HG02678 (cell line): ENCODE results near the gene BRME1.

ENCODE experiments used
- ATAC-seq: cut with Tn5 transposase; IDR thresholded peaks from one replicate; pipeline ENCODE4 v1.9.1; 2021; ENCODE audit warnings: mild to moderate bottlenecking, moderate library complexity; ENCODE audit not compliant: unreplicated experiment

Gene BRME1

DNA sequence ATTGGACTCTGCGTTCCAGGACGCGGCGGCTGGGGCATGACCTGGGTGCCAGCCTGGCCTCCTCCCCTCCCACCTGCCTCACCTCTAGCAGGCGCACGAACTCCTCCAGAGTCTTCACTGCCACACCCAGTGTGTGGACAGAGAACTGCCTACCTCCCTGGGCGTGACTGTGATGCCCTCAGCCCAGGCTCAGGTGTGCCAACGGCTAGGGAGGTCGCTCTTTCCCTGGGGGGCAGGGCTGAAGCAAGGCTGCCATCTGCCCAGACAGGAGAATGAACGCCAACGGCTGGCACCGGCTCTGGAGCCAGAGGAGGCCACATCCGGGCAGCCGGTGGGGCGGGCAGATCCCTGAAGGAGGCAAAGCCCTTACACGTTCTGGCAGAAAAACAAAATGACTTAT, 17.6 kb downstream of the BRME1 start:
- ATAC-seq: no peak

DNA sequence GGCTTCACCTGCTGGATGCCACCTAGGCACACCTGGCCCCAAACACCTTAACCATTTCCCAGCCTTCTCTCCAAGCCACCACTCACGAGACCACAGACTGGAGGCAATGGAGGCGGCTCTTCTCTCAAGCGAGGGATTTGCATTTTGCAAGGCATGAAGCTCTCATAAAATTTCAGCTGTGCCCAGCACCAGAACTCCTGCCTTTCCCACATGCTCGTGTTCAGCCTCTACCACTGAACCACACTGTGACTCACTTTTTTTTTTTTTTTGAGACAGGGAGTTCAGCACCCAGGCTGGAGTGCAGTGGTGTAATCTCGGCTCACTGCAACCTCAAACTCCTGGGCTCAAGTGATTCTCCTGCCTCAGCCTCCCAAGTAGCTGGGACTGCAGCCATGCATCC, 18.4 kb downstream of the BRME1 start:
- no peak for ATAC-seq

DNA sequence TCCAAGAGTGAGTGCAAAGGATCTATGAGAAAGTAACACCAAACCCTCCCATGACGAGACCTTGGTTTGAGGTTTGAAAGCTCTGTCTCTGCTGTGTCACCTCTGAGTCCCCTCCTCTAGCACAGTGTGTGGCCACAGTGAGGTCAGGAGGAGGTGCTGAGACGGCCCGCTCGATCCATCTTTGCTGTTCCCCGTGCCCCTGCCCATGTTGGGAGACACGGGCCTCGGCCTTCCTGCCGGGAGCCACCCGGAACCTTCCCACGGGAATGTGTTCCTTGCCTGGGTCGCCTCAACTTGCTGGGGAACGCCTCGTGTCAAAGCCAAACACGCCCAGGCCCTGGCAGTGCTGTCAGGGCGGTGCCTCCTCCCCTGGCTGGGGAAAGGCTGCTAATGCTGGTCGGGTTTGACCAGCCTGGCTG, 18.9 kb downstream of the BRME1 start:
- ATAC-seq: no peak

DNA sequence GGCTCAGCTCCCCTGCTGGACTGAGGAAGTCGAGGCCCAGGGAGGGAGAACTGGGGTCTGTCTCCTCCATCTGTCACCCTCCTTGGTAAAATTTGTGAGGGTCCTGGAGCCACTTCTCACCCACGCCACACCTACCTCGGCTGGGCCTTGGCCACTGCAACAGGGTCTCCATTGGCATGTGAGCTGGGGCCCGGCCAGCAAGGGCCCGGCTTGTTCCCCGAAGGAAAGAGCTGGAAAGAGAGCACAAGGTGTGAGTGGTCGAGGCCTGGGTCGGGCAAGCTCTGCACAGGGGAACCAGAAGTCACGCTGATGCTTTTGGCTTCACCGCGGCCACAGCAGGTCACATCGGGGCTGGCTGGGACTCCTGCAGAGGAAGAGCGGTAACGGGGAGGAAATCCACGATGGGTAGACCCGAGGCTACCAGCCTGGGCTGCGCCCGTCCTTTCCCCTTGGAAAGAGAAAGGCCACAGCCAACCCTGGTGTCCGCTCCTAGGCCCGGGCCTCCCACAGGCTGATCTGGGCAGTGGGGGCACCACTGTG, 20.0 kb downstream of the BRME1 start:
- ATAC-seq: no peak

DNA sequence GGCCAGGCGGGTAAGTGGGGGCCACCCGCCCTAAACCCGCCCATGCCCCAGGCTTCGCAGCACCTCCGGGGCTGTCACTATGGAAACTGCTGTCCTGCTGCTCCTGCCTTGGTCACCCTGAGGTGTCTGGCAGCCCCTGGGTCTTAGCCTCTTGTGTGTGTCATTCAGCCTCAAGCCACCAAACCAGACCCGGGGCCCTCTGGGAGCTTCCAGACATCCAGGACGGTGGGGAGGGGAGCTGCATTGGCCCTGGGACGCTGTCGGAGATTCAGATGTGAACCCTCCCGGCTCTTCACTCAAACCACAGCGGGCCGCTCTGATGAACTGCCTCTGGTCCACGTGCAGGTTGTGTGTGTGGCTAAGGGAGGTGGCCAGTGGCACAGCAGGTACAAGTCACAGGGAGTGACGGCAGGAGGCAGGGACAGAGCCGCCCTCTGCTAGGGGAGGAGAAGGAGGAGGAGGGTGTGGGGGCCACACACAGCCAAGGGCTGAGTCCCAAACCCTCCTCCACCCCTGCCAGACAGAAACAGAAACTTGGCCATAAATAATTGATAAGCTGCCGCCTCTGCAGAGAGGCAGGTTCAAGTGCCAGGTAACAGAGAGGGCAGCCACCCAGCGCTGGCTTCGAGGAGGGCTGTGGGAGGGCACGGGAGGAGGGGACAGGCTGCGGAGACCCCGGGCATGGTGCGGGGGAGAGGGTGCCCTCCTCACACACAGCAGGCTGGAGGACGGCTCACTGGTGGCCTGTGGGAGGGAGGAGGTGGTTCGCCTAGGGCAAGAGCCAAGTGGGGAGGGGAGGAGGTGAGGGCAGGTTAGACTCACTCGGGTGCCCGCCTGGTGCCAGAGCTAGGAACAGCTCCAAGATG, 21.0 kb downstream of the BRME1 start:
- no peak for ATAC-seq

DNA sequence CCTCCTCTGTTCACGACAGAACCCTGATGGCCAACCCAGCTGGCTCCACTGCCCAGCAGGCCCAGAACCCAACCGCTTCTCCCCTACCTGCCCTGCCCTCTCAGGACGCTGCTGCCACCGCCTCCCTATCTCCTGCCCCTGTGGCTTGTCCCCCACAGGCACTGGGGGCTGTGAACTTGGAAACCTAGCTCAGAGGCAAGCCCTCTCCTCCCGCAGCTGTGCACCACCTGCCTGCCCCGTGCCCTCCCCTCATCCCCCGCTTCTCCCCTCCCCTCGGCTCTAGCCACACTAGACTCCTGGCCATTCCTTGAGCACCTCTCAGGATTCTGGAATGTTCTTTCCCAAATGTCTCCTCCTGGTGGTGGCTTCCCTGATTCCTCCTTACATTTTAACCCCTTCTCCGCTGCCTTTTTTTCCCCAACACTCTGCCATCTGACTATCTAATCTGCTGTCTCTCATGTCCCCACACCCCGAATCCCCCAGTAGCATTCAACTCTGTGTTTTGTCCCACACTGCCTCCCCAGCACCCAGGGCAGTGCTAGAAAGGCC, 22.3 kb downstream of the BRME1 start:
- no peak for ATAC-seq

DNA sequence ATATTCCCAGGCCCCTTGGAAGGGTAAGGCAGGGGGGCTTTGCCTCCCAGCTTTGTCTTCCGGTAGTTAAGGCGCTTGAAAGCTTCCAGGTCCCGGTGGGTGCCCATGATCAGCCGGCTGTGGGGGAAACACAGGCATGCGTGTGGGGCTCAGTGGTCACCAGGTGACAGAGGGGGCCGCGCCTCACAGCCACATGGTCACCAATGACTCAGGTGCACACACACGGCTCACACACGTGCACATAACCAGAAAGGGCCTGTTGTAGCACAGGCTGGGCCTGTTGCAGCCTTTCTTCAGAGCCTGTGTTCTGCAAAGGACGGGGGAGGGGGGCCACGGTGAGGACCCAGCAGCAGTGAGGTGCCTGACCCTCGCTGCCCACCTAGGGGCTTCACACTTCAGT, 23.1 kb downstream of the BRME1 start:
- no peak for ATAC-seq

DNA sequence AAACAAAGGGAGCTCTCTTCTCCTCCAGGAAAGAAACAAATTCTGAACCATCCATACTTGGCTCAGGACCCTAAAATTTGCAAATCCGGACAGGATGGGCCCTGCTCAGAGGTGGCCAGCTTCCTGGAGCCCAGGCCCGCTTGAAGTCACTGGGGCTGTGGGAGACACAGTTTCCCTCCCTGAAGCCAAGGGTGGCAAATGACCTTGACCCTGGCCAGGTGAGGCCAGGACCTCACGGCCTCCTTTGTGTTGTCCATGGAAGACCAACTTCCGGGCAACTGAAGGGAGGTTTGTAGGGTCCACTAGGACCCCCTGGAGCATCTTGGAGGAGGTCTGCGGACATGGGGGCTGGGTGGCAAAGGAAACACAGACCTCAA, 23.5 kb downstream of the BRME1 start:
- ATAC-seq: no peak

DNA sequence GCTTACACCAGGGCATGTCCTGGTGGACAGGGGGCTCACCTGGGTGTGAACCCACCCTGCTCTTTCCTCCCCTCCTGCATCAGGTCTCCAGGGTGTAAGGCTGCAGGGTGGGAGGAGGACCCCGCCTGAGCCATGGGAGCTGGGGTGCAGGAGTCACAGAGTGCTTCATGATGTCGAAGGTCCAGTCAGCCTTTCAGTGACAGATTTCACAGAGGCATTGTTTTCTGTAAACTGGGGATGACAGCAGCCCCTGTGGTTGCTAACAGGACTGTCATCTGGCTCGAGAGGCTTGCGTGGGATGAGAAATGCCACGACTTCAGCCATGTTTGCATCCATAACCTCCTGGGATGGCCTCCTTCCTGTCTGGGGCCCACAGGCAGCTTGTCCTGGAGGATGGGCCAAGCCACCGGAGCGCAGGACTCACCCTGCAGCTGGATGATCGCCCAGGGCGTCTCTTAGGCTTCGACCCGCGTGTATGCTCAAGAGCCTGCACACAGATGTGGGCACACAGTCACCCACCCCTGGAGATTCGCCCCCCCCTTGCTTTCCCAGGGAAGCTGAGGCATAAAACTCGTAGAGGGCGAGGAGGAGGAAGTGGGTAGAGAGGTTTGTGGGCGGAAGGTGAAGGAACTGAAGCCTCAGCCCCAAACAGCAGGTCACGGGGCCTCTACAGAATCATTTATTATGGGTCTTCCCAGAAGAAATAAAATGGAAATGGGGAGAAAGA, 24.1 kb downstream of the BRME1 start:
- no peak for ATAC-seq

DNA sequence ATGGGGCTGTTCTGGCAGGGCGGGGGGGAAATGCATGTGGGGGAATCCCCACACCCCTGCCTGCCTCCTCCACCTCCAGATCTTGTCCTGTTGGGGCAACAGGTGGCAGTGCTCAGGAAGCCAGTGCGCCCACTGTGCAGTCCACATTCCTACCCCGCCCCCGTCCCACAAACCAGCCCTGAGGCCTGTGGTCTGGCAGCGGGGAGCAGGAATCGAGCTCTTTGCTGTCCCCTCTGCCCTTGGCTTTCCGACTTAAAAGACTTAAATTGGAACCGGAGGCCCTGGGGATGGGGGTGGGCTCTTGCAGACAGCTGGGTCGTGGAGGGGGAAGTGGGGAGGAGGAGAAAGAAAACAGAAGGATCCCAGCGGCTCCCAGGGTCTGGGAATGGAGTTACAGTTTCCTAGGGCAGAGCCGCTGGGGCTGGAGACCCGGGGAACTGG, 24.6 kb downstream of the BRME1 start:
- no peak for ATAC-seq

DNA sequence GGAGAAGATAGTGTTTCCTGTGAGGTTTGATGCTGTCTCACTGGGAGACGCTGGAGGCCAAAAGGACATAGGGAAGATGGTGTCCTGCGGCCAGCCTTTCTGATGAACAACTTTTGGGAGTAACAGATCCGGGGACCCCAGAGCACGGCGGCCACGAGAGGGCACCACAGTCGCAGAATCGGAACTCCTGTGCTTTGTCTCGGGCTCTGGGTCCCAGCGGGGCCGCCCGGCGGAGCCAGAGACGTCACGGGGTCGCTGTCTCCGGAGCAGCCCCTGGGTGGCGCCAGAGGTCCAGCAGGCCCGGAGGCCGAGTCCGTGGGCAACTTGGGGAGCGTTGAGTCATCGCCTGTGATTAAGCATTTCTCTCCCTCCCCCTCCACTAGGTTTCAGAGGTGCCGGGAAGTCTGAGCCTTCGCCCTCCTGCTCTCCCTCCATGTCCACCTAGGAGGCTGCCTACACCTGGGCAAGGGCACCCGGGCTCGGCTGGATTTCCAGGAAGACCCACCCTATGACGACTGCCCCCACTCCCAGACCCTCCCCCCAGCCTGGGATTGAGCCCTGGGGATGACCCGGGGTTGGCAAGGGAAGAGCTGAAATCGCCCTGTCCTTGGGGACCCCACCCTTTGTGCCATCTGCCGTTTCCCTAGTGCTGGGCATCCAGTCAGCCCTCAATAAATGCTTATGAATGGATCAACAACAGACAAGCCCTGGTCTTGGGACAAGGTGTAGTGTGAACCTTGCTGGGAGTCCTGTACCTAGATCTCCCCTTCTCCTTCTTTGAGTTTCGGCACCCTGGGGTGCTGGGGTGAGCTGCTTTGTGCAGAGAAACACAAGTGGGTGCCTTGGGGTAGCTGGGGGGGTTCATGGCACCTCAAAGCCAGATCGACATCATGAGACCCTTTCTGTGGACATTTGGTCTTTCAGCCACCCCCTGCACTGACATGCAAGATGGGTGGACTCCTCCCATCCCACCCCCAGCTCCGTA, 25.6 kb downstream of the BRME1 start:
- ATAC-seq: peak; percentile 77

DNA sequence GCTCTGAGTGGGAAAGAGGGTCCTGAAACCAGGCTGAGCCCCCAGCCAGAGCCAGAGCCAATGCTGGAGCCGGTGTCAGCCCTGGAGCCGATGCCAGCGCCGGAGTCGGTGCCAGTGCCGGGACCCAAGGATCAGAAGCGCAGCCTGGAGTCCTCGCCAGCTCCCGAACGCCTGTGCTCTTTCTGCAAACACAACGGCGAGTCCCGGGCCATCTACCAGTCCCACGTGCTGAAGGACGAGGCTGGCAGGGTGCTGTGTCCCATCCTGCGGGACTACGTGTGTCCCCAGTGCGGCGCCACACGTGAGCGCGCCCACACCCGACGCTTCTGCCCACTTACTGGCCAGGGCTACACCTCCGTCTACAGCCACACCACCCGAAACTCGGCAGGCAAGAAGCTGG, 28.6 kb downstream of the BRME1 start:
- no peak for ATAC-seq

DNA sequence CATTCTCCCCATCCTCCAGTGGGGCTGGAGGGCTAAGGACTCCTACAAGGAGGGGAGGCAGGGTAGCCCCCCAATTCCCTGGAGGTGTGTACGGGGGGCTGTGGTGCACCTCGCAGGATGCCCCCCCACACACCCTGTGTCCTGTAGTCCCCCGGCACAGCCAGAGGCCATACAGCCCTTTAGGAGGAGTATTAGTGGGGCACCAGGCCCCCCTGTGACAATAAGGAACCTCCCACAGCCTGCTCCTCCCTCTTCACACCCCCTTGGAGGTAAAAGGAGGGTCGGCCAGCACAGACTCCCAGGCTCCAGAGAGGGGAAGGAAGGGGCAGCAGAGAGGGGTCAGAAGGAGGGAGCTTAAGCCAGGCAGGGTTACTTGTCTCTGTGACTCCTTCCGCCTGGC, 29.1 kb downstream of the BRME1 start, which contains the start of gene NANOS3:
Gene NANOS3, plus strand, starts transcription at position 301 of the 400 bp plus-strand sequence. CDS start 115 bp downstream, outside the sequence.
- no peak for ATAC-seq

DNA sequence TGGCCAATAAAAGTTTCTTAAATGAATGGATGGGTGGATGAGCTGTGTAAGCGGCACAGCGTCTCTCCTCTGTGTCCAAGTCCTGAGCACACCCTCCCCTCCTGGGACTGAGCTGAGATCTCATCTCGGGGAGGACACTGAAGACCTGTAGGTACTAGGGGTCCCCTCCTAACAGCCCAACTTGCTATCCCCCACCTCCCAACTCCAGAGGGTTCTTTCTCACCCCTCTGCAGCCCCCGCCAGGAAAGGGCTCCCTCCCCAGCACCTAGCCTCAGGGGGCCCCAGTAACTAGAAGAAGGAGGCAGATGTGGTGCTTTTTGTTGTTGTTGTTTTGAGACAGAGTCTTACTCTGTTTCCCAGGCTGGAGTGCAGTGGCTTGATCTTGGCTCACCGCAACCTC, 30.1 kb downstream of the BRME1 start:
- no peak for ATAC-seq

DNA sequence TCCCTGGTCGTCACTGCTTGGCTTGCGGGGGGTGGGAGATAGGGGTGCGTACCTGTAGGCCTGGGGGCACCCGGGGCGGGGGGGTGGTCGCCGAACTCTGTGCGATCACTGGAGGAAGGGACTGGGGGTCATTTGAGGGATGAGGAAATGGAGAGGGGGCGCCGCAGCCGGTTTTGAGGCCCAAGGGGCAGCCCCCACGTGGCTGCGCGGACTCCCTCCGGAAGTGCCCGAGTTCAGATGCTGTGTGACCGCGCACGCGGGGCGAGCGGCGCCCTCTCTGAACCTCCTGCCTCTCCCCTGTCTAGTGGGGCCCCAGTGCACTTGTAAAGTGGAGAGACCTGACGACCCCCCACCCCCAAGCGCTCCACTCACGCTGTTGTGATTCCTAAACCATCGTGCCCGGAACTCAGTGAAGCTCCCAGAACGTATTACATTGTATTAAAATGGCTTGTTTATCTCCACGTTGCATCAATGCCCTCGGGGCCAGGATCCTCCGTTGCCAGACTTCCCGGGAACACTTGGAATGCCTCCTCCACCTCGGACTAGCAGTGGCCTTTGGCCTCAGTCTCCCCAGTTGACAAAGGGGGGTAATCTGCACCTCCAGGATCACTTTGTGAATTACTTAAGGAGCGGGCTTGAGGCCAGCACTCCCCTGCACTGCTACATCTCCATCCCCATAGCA, 31.9 kb downstream of the BRME1 start:
- no peak for ATAC-seq

DNA sequence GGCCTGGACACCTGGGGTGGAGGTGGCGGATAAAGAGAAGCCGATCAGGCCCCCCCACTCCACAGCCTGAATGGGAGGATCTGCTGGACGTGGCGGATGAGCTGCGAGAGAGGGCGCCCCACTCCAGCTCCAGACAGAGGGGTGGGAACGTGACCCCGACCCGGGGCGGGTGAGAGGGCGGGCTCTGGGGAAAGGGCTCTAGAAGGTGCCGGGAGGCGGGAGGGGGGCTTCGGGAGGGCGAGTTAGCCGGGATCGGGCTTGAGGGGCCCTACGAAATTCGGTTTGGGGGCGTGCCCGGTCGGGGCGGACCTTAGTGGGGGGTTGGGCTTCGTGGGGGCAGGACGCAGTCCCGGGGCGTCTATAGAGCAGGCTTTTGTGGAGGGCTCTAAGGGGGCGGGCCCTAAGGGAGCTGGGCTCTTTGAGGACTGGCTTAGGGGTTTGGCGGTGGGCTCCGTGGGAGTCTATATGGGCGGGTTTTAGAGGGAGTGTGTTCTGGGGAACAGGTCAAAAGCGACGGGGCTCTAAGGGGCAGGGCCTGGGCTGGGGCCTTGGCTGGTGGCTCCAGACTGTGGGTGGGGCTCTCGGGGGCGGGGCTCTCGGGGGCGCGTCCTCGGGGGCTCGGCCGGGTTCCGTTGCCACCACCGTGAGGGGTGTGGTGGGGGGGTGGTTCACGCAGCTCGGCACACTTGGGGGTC, 33.1 kb downstream of the BRME1 start:
- ATAC-seq: no peak

DNA sequence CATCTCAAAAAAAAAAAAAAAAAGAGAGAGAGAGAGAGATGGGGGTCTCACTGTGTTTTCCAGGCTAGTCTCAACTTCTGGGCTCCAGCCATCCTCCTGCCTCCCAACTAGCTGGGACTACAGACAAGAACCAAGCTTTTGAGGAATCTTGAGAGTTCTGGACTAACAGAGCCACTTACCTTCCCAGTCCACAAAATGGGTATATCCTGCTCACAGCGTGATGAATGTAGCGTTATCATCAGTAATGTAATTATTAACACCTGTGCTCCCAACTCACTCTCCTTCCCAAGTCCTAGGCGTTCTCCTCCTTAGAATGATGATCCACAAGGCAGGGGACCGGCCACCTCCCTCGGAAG, 33.6 kb downstream of the BRME1 start:
- ATAC-seq: no peak

DNA sequence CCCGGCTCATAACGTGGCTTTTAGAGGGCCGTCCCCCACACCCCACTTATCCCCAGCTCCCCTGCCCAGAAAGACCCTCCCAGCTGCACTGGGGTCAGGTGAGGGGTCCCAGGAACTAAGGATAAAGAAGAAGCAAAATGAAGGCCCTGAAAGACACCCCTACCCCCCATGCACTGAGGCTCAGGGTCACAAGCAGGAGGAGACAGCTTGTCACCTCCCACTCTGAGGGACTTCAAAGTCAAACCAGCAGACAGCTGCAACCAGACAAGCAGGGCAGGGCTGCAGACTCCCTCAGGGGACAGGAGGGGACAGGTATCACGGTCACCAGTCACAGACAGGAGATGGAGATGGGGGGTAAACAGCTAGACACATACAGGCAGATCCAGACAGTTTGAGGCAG, 35.0 kb downstream of the BRME1 start:
- ATAC-seq: no peak

DNA sequence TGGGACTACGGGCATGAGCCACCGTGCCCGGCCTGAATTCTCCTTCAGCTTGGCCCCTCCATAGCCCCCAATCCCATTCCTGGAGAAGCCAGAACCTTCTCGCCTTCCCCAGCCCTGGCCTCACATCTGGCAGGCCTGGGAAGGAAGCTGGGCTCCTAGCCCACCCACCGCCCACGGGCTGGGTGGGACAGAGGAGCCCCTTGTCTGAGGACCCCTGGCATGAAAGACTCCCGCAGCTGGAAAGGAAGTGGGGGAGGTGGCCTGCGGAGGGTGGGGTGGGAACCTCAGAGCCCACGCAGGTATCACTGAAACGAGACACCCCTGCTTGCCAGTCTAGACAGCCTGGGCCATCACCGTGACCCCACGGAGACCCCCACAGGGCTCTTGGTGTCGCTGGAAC, 36.6 kb downstream of the BRME1 start:
- ATAC-seq: no peak
